PC-3 (cell line): ENCODE measurements around the gene MED8. TPM values are rescaled to one million over a fixed set of nuclear protein-coding genes. Genes with fewer than 3 reads are reported as not detected.

ENCODE experiments used
- ATAC-seq: fragments of 200-7000 bp; cut with Tn5 transposase; 2 replicates; pipeline ENCODE4 v1.9.1; 2020; ENCODE audit warnings: mild to moderate bottlenecking, moderate library complexity
- BruUV-seq: library from RNA; stranded (reverse); fragments of 400-500 nt; replicated peaks from 2 replicates; lab custom pipeline; 2021; lab: Mats Ljungman, UMichigan
- CTCF ChIA-PET: fragments of 300-600 bp; sonication (Branson Sonifier 250); formaldehyde crosslinking; loops from one replicate; lab custom pipeline; 2022; ENCODE audit warnings: antibody characterized with exemption; lab: Charles Lee
- POLR2A ChIA-PET: fragments of 300-600 bp; sonication (Branson Sonifier 250); formaldehyde crosslinking; loops from one replicate; lab custom pipeline; 2022; ENCODE audit warnings: antibody characterized with exemption; ENCODE audit not compliant: unreplicated experiment; lab: Charles Lee
- DNase-seq: peaks from one replicate; pipeline ENCODE4 v3.0.0-alpha.2; 2015
- H2AFZ ChIP-seq: fragments of 300-600 bp; sonication (generic); 2 replicates; pipeline ENCODE4 v1.6.0; 2016; ENCODE audit warnings: antibody characterized with exemption, low read length
- H3F3A ChIP-seq: fragments of 300-600 bp; sonication (generic); one replicate; pipeline ENCODE4 v1.6.0; 2017; ENCODE audit warnings: antibody characterized with exemption, low read length, control low read depth, mild to moderate bottlenecking; ENCODE audit not compliant: unreplicated experiment
- H3K27ac ChIP-seq: fragments of 300-600 bp; sonication (generic); 2 replicates; pipeline ENCODE4 v1.5.1; 2016; ENCODE audit warnings: mild to moderate bottlenecking, low read length
- H3K27me3 ChIP-seq: fragments of 300-600 bp; sonication (generic); 2 replicates; pipeline ENCODE4 v1.6.1; 2016; ENCODE audit warnings: low read length, mixed read lengths
- H3K36me3 ChIP-seq: fragments of 300-600 bp; sonication (generic); 2 replicates; pipeline ENCODE4 v1.6.1; 2016; ENCODE audit warnings: low read depth, mixed run types, low read length, mixed read lengths
- H3K4me1 ChIP-seq: fragments of 300-600 bp; sonication (generic); 2 replicates; pipeline ENCODE4 v1.5.1; 2016; ENCODE audit warnings: low read length; ENCODE audit not compliant: insufficient read depth
- H3K4me2 ChIP-seq: fragments of 300-600 bp; sonication (generic); 2 replicates; pipeline ENCODE4 v1.6.0; 2016; ENCODE audit warnings: low read length
- H3K4me3 ChIP-seq: fragments of 300-600 bp; sonication (generic); 2 replicates; pipeline ENCODE4 v1.5.1; 2016; ENCODE audit warnings: mild to moderate bottlenecking, low read length, mixed read lengths
- H3K79me2 ChIP-seq: fragments of 300-600 bp; sonication (generic); 2 replicates; pipeline ENCODE4 v1.6.1; 2017; ENCODE audit warnings: low read length, mixed read lengths
- H3K9ac ChIP-seq: fragments of 300-600 bp; sonication (generic); 2 replicates; pipeline ENCODE4 v1.6.0; 2016; ENCODE audit warnings: mild to moderate bottlenecking, low read length
- H3K9me2 ChIP-seq: fragments of 300-600 bp; sonication (generic); replicated peaks from 2 replicates; pipeline ENCODE4 v1.6.1; 2016; ENCODE audit warnings: mixed run types, low read length, mixed read lengths
- H3K9me3 ChIP-seq: fragments of 300-600 bp; sonication (generic); 2 replicates; pipeline ENCODE4 v1.6.1; 2016; ENCODE audit warnings: low read length, mixed read lengths
- H4K20me1 ChIP-seq: fragments of 300-600 bp; sonication (generic); 2 replicates; pipeline ENCODE4 v1.6.1; 2016; ENCODE audit warnings: low read length, mixed read lengths
- EZH2 ChIP-seq: fragments of 300-600 bp; sonication (generic); IDR thresholded peaks from one replicate; pipeline ENCODE4 v1.6.1; 2017; ENCODE audit warnings: antibody characterized with exemption, mild to moderate bottlenecking, low read length; ENCODE audit not compliant: unreplicated experiment
- EZH2phosphoT487 ChIP-seq: fragments of 300-600 bp; sonication (generic); IDR thresholded peaks from 2 replicates; pipeline ENCODE4 v1.6.1; 2018; ENCODE audit warnings: mild to moderate bottlenecking, antibody characterized with exemption, low read length, borderline replicate concordance
- intact Hi-C: fragments of 100-400 bp; cut with micrococcal nuclease; formaldehyde crosslinking; loops from 2 replicates; pipeline ENCODE4 v1.9.0; 2023
- total RNA-seq: library from RNA; depleted of rRNA; stranded (reverse); fragments of >200 nt; gene quantifications from 2 replicates; pipeline ENCODE4 v1.2.3, GENCODE V29; 2014
- TF ChIP-seq, protein P1 (sequence below): fragments of 300-600 bp; sonication (generic); conservative IDR thresholded peaks from 2 replicates; pipeline ENCODE4 v1.5.1; 2017; ENCODE audit warnings: antibody characterized with exemption, low read depth, mild to moderate bottlenecking, low read length

The MED8 gene
- total RNA-seq, 1 experiment from 2014 or later: 41.8 TPM

DNA sequence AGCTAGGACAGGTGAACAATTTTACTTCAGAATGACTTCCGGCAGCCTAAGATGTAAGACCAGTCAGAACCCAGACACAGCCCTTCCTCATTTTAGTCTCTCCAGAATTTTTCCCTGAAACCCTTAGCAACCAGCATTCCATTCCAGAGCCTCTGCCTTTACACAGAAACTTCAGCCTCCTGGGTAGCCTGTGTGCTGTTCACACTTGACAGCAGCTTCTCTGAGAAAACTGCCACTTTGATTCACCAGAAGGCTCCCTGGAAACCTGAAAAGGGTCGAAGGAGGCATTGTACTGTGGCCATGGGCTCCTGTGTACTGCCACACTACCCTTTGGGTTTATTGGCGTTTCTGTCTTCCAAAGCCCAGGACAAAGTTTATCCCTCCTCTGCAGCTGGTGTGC lies 46.8 kb upstream of the MED8 start:
- no peaks in the 10 kb centered on the region for H3K27me3 ChIP-seq
- no peaks in the 10 kb centered on the region for H4K20me1 ChIP-seq
- ChIA-PET CTCF (no interaction called here), POLR2A (interaction anchor here (0.6 kb wide), 1 partner anchor 63 kb away, joined by 3 read pairs; no protein-coding TSS in a partner anchor)
- H3K9me2 ChIP-seq: no peaks in the 10 kb centered on the region
- H3K4me2 ChIP-seq: no peak overlapping the region
- H3K4me1 ChIP-seq: no peaks in the 10 kb centered on the region
- BruUV-seq: no TSS peak
- H3K36me3 ChIP-seq: peaks cover 11% of the 10 kb centered on the region
- no peak overlapping the region for H2AFZ ChIP-seq
- H3F3A ChIP-seq: no peaks in the 10 kb centered on the region
- no peaks in the 10 kb centered on the region for H3K9me3 ChIP-seq
- TF ChIP-seq EZH2 (no peak), EZH2phosphoT487 (no peak)
- TF ChIP-seq, protein P1, sequence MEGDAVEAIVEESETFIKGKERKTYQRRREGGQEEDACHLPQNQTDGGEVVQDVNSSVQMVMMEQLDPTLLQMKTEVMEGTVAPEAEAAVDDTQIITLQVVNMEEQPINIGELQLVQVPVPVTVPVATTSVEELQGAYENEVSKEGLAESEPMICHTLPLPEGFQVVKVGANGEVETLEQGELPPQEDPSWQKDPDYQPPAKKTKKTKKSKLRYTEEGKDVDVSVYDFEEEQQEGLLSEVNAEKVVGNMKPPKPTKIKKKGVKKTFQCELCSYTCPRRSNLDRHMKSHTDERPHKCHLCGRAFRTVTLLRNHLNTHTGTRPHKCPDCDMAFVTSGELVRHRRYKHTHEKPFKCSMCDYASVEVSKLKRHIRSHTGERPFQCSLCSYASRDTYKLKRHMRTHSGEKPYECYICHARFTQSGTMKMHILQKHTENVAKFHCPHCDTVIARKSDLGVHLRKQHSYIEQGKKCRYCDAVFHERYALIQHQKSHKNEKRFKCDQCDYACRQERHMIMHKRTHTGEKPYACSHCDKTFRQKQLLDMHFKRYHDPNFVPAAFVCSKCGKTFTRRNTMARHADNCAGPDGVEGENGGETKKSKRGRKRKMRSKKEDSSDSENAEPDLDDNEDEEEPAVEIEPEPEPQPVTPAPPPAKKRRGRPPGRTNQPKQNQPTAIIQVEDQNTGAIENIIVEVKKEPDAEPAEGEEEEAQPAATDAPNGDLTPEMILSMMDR: no peak
- DNase-seq: no peak
- ATAC-seq: no peak
- no peak overlapping the region for H3K27ac ChIP-seq
- intact Hi-C loops: no loop called here
- H3K9ac ChIP-seq: no peak overlapping the region
- H3K79me2 ChIP-seq: no peaks in the 10 kb centered on the region
- H3K4me3 ChIP-seq: no peak overlapping the region

DNA sequence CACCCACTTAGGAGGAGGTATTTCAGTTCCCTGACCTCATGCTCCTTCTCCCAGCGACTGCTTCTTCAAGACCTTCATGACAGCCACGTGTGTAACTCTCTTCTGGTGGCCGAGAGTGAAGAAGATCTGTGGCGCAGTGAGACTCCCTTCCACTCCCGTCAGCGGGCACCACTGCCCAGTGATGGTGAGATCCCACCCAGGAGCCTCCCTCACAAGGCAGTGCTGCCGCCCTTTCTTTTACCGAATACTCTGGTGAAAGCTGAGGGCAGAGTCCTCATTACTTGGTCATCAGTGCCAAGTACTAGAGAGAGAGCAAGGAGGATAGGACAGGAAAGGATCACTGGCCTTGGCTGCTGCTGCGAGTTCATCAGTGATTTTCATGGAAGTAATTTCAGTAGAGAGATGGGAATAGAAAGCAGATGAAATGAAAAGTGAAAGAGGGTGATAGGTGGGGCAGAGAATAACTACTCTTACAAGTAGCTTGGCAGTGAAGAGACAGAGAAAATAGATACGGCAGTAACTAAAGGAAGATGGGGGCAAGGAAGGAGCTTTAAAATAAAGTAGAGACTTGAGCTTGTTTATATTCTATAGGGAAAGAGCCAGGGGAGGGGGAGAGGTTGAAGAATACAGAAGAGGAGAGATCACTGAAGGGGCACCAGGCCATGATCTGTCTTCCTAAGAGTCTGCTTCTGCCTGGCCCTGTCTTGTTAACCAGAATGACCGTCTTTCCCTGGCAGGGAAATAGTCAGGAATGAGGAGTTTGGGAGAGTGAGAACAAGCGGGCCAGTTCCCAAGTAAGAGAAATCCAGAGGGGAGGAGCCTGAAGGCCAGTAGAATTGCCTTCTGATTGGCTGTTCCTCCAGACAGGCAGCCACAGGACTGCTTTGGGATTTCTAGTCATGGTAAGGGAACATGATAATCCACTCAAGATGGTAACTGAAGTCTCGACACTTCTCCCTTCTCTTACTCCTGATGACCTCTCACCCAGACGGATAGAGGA lies 45.8 kb upstream of the MED8 start:
- no peaks in the 10 kb centered on the region for H3K9me3 ChIP-seq
- no peak overlapping the region for H3K9ac ChIP-seq
- BruUV-seq: no TSS peak
- POLR2A ChIA-PET: no interaction called here
- DNase-seq (no peak), ATAC-seq (no peak)
- no peaks in the 10 kb centered on the region for H3K79me2 ChIP-seq
- H3K4me1 ChIP-seq: no peaks in the 10 kb centered on the region
- H3K27me3 ChIP-seq: no peaks in the 10 kb centered on the region
- TF ChIP-seq, protein P1: no peak
- TF ChIP-seq EZH2: no peak
- TF ChIP-seq EZH2phosphoT487: no peak
- no peak overlapping the region for H3K4me2 ChIP-seq
- H3K4me3 ChIP-seq: no peak overlapping the region
- no peak overlapping the region for H3K27ac ChIP-seq
- intact Hi-C loops: no loop called here
- no peaks in the 10 kb centered on the region for H3K9me2 ChIP-seq
- H2AFZ ChIP-seq: no peak overlapping the region
- H4K20me1 ChIP-seq: no peaks in the 10 kb centered on the region
- no peaks in the 10 kb centered on the region for H3F3A ChIP-seq
- peaks cover 18% of the 10 kb centered on the region for H3K36me3 ChIP-seq
- CTCF ChIA-PET: no interaction called here

DNA sequence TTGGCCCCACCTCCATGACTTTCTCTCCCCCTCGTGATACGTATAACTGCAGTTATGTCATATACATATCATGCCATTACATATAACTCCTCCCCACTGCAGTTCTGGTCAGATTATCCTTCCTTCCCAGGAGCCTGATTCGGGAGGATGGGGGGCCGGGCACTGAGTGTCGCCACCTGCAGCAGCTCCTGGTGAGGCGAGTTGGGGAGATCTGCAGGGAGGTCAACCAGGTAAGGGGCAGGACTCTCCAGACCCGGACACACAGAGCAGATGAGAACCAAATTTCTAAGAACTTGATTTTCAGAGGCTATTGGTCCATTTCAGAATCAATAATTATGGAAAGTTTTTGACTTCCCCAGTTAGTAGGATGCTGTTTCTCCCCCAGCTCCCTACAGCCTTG lies 44.7 kb upstream of the MED8 start:
- BruUV-seq: no TSS peak
- no peak overlapping the region for H3K9ac ChIP-seq
- ATAC-seq: no peak
- H2AFZ ChIP-seq: no peak overlapping the region
- peaks cover 22% of the 10 kb centered on the region for H3K36me3 ChIP-seq
- no peak for DNase-seq
- no peaks in the 10 kb centered on the region for H4K20me1 ChIP-seq
- H3F3A ChIP-seq: no peaks in the 10 kb centered on the region
- H3K4me1 ChIP-seq: no peaks in the 10 kb centered on the region
- H3K9me2 ChIP-seq: no peaks in the 10 kb centered on the region
- H3K9me3 ChIP-seq: no peaks in the 10 kb centered on the region
- CTCF ChIA-PET: no interaction called here
- H3K27ac ChIP-seq: no peak overlapping the region
- no peaks in the 10 kb centered on the region for H3K79me2 ChIP-seq
- intact Hi-C loops: no loop called here
- H3K4me2 ChIP-seq: no peak overlapping the region
- TF ChIP-seq EZH2 (no peak), EZH2phosphoT487 (no peak)
- TF ChIP-seq, protein P1: no peak
- H3K4me3 ChIP-seq: no peak overlapping the region
- no peaks in the 10 kb centered on the region for H3K27me3 ChIP-seq
- POLR2A ChIA-PET: no interaction called here
